ENCODE data around the gene CAPN11. TPM values are rescaled to one million over a fixed set of nuclear protein-coding genes. Genes with fewer than 3 reads are reported as not detected.

The CAPN11 gene
- total and polyA plus RNA-seq, 9 of the 15 experiments (the other 6 are each of a cell fraction or from before 2014, with no cell fraction given): 0.03 to 0.61 (median 0.17) TPM; not detected in 1

GRCh38 chr6:44225579-44226325 is 67.1 kb downstream of the CAPN11 start (continued):
- TF ChIP-seq PREB (CRISPR knock-in tag; IDR thresholded peaks at IDR 0.05): no peak
- no peak for TF ChIP-seq NCOA6 (IDR thresholded peaks at IDR 0.05)
- TF ChIP-seq HDAC6 (IDR thresholded peaks at IDR 0.05; ENCODE audit: low read depth, low read length): no peak
- TF ChIP-seq HMG20B (CRISPR knock-in tag; IDR thresholded peaks at IDR 0.05): no peak
- TF ChIP-seq EP400 (IDR thresholded peaks at IDR 0.05): peak; percentile 60; the same call in 1 of the 2 replicates
- no peak for TF ChIP-seq ZNF408 (CRISPR knock-in tag; IDR thresholded peaks at IDR 0.05; ENCODE audit: low read depth)
- no peak for TF ChIP-seq SREBF1 (IDR thresholded peaks at IDR 0.05; ENCODE audit: borderline replicate concordance, low read depth, low read length)
- TF ChIP-seq CHD4 (IDR thresholded peaks at IDR 0.05; ENCODE audit: insufficient read depth, insufficient replicate concordance, low read depth, low read length, poor library complexity, severe bottlenecking): no peak
- TF ChIP-seq TARDBP (IDR thresholded peaks at IDR 0.05): peak; percentile 59; the same call in 1 of the 2 replicates
- TF ChIP-seq JUN (IDR thresholded peaks at IDR 0.05; ENCODE audit: borderline replicate concordance, low read depth, low read length): no peak
- TF ChIP-seq JUN (CRISPR knock-in tag; IDR thresholded peaks at IDR 0.05; ENCODE audit: borderline replicate concordance): no peak
- no peak for TF ChIP-seq ZNF507 (tag; conservative IDR thresholded peaks at IDR 0.05)
- no peak for TF ChIP-seq ZNF518B (CRISPR knock-in tag; IDR thresholded peaks at IDR 0.05)
- TF ChIP-seq ZNF133 (CRISPR knock-in tag; IDR thresholded peaks at IDR 0.05): 0 out of 2 replicates have a peak, but pooled peaks have one; percentile 74
- no peak for TF ChIP-seq ZBTB26 (CRISPR knock-in tag; IDR thresholded peaks at IDR 0.05)
- TF ChIP-seq ELF4 (CRISPR knock-in tag; IDR thresholded peaks at IDR 0.05): 0 out of 2 replicates have a peak, but pooled peaks have one; percentile 31
- no peak for TF ChIP-seq ATF1 (CRISPR knock-in tag; IDR thresholded peaks at IDR 0.05)
- peak; percentile 47 for TF ChIP-seq ATF1 (tag; IDR thresholded peaks at IDR 0.05)
- TF ChIP-seq GABPB1 (CRISPR knock-in tag; IDR thresholded peaks at IDR 0.05): peak; percentile 45; the same call in 1 of the 2 replicates
- TF ChIP-seq XRCC3 (IDR thresholded peaks at IDR 0.05): no peak
- no peak for TF ChIP-seq XRCC4 (IDR thresholded peaks at IDR 0.05; ENCODE audit: extremely low read depth, insufficient read depth, insufficient read length)
- TF ChIP-seq PTRF (tag; IDR thresholded peaks at IDR 0.05): no peak
- TF ChIP-seq ZFP30 (CRISPR knock-in tag; IDR thresholded peaks at IDR 0.05; ENCODE audit: borderline replicate concordance): no peak

All from K562 (cell line).